ENCODE measurements around the gene MLLT1. TPM values are rescaled to one million over a fixed set of nuclear protein-coding genes. Genes with fewer than 3 reads are reported as not detected.

Gene MLLT1
- total RNA-seq, 4 donors from 2014 or later = 16.0 to 29.0 (median 22.7) TPM

DNA sequence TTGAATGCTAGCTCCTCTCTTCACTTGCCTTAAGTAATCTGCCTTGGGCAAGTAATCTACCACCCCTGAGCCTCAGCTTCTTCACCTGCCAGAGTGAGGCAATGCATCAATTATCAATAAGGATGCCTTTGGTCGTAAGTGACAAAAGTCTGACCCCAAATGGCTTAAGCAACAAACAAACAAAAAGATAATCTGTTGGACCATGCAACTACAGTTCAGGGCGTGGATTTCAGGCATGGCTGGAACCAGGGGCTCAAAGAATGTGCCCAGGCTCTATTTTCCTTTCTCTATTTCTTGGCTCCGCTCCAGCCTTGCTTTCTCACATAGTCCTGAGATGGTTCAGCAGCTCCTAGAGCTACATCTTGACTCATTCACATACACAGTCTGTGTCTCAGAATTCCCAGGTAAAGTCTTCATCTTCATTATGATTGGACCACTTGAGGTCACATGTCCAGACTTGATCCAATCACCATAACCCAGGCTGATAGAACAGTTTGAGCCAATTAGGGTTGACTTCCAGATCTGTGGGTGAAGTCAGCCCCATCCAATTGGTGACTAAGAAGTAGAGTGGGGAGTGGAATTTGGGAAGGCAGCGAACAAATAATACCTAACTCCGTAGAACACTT is 114.8 kb downstream of the MLLT1 start:
- H3K27me3 ChIP-seq = no peaks in the 10 kb centered on the region
- peak in 1 of 2 donors; percentile 23 for DNase-seq (ENCODE audit: low spot score in 2 of 2)
- no peak overlapping the region for H3K4me3 ChIP-seq
- no peak overlapping the region for H3K27ac ChIP-seq
- WGBS = 87% methylated on average over 5 of the region's 5 CpGs
- no peaks in the 10 kb centered on the region for H3K9me3 ChIP-seq
- TF ChIP-seq POLR2A (IDR thresholded peaks at IDR 0.05) = no peak
- TF ChIP-seq, protein P1, sequence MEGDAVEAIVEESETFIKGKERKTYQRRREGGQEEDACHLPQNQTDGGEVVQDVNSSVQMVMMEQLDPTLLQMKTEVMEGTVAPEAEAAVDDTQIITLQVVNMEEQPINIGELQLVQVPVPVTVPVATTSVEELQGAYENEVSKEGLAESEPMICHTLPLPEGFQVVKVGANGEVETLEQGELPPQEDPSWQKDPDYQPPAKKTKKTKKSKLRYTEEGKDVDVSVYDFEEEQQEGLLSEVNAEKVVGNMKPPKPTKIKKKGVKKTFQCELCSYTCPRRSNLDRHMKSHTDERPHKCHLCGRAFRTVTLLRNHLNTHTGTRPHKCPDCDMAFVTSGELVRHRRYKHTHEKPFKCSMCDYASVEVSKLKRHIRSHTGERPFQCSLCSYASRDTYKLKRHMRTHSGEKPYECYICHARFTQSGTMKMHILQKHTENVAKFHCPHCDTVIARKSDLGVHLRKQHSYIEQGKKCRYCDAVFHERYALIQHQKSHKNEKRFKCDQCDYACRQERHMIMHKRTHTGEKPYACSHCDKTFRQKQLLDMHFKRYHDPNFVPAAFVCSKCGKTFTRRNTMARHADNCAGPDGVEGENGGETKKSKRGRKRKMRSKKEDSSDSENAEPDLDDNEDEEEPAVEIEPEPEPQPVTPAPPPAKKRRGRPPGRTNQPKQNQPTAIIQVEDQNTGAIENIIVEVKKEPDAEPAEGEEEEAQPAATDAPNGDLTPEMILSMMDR (IDR thresholded peaks at IDR 0.05) = no peak
- no peak for TF ChIP-seq POLR2AphosphoS5 (IDR thresholded peaks at IDR 0.05)
- no peak for TF ChIP-seq EP300 (IDR thresholded peaks at IDR 0.05)
- no peaks in the 10 kb centered on the region for H3K4me1 ChIP-seq
- H3K36me3 ChIP-seq = no peaks in the 10 kb centered on the region

- no peak for TF ChIP-seq POLR2A (IDR thresholded peaks at IDR 0.05)
- TF ChIP-seq, protein P1 (IDR thresholded peaks at IDR 0.05) = no peak
- no peak for TF ChIP-seq POLR2AphosphoS5 (IDR thresholded peaks at IDR 0.05)
- no peak for TF ChIP-seq EP300 (IDR thresholded peaks at IDR 0.05)
- no peak for DNase-seq (ENCODE audit: low spot score in 2 of 2)
- Histone ChIP-seq H3K27me3 (no peaks in the 10 kb centered on the region), H3K4me3 (no peak overlapping the region), H3K9me3 (peaks cover 4% of the 10 kb centered on the region), H3K27ac (no peak overlapping the region), H3K4me1 (no peaks in the 10 kb centered on the region), H3K36me3 (no peaks in the 10 kb centered on the region)
- WGBS = 37% methylated on average over 8 of the region's 8 CpGs
Measured at GRCh38 chr19:6161271-6161850, 118.4 kb downstream of the MLLT1 start.

Other genes with a start within 250 kb of the MLLT1 start
- 10 to 100 TPM; 28.8 to 62.0 (median 43.5) TPM for gene RFX2, start 169.5 kb downstream of the MLLT1 start, total RNA-seq
- gene ACSBG2, start 144.3 kb downstream of the MLLT1 start, total RNA-seq = not detected
- 10 to 100 TPM; 22.2 to 81.4 (median 51.8) TPM for gene ACER1, start 53.6 kb upstream of the MLLT1 start, total RNA-seq
- 10 to 100 TPM; 48.7 to 75.0 (median 72.0) TPM for gene CLPP, start 81.6 kb upstream of the MLLT1 start, total RNA-seq
- 10 to 100 TPM; 34.1 to 74.4 (median 56.9) TPM for gene ALKBH7, start 92.8 kb upstream of the MLLT1 start, total RNA-seq
- 1 to 10 TPM in 3 of 4 donors, under 1 TPM in 1; 0.40 to 1.8 (median 1.4) TPM for gene PSPN, start 96.0 kb upstream of the MLLT1 start, total RNA-seq
- 10 to 100 TPM; 31.4 to 46.7 (median 39.4) TPM for gene GTF2F1, start 113.2 kb upstream of the MLLT1 start, total RNA-seq
- 100 to 1,000 TPM; 127 to 160 (median 139) TPM for gene KHSRP, start 144.8 kb upstream of the MLLT1 start, total RNA-seq
- gene SLC25A41, start 153.8 kb upstream of the MLLT1 start, total RNA-seq = not detected
- 10 to 100 TPM; 39.5 to 76.3 (median 61.6) TPM for gene SLC25A23, start 179.8 kb upstream of the MLLT1 start, total RNA-seq
- gene CRB3, start 184.3 kb upstream of the MLLT1 start, total RNA-seq = 100 to 1,000 TPM in 1 of 4 donors, 10 to 100 TPM in 3; 67.3 to 113 (median 76.1) TPM
- gene DENND1C, start 201.8 kb upstream of the MLLT1 start, total RNA-seq = 1 to 10 TPM in 3 of 4 donors, under 1 TPM in 1; 0.23 to 3.7 (median 1.5) TPM
- gene TUBB4A, start 222.3 kb upstream of the MLLT1 start, total RNA-seq = 10 to 100 TPM in 1 of 4 donors, 1 to 10 TPM in 3; 2.1 to 13.9 (median 3.4) TPM

All from suprapubic skin (tissue), 4 donors.